ENCODE data around the gene GMEB1. TPM values are rescaled to one million over a fixed set of nuclear protein-coding genes. Genes with fewer than 3 reads are reported as not detected.
A peak's percentile ranks its signal among the peaks of the same experiment; 100 is the strongest.

GMEB1 gene
- total and polyA plus RNA-seq, 2 donors (not counting 1 experiment from before 2014, with no cell fraction given): 7.5 to 21.7 TPM

DNA sequence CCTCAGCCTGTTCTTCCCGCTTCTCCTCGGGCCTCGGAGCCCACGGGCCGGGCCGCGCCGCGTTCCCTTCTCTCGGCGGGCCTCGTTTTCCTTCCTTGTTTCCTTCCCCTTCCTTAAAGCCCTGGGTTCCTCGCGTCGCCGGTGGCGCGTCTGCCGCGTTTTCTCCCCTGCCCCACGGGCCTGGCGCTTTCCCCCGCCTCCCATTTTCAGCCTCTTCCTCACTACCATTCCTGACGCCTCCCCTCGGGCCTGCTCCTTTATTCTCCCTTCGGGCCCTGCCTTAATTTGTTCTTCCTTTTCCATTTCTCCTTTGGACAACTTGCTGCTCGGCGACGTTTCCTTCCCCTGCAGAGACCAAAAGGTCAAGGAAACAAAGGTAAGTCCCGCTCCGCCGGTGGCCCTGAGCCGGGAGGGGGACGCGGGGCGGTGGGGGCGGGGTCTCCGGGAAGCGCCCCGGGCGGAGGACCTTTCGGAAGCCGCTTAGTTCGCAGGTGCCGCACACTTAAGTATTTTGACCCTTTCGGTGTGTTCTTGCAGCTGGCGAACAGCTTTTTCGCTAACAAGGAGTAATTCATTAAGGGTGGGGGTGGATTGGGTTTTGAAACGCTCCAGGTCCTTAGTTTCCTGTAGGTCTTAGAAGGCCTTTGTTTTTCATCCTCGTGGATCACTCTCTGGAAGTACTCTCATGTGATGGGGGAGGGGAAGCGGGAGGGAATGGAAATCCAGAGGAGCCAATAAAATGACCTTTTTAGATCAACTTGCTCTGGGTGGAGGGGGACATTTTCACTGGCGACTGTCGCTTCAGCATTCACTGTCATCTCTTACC is 68.9 kb downstream of the GMEB1 start:
- peak overlapping the region; percentile 75 to 94 for H3K27ac ChIP-seq (ENCODE audit: low read length in 2 of 2)
- peak overlapping the region; percentile 90 for H3K9ac ChIP-seq (ENCODE audit: low read length)
- peaks cover 53% of the 10 kb centered on the region for H3K79me2 ChIP-seq (ENCODE audit: control insufficient read depth, insufficient read depth, low read length)
- H3K4me1 Mint-ChIP-seq: peaks cover 41% of the 10 kb centered on the region
- no peaks in the 10 kb centered on the region for H3K27me3 Mint-ChIP-seq
- no peak for DNase-seq
- ChIA-PET POLR2A (interaction anchor here (0.5 to 2.6 kb wide), 16 partner anchors 37 to 564 kb away, joined by 3 to 54 read pairs (median 6); partner anchors contain the start of genes GMEB1, MED18, RNU11 and SRSF4), CTCF (interaction anchor here (0.7 to 2.8 kb wide), 14 partner anchors 11 to 444 kb away, joined by 3 to 46 read pairs (median 8); partner anchors contain the start of genes GMEB1, RNU11, SRSF4 and TAF12)
- peak overlapping the region; percentile 95 for H3K4me3 Mint-ChIP-seq
- H3K4me1 ChIP-seq (ENCODE audit: control insufficient read depth in 2 of 2, insufficient read depth in 2 of 2, low read length in 2 of 2): peaks cover 16 to 23% of the 10 kb centered on the region in 2 donors
- ATAC-seq (ENCODE audit: low read depth): no peak
- H3K27ac Mint-ChIP-seq: peak overlapping the region; percentile 95
- TF ChIP-seq, protein P1, sequence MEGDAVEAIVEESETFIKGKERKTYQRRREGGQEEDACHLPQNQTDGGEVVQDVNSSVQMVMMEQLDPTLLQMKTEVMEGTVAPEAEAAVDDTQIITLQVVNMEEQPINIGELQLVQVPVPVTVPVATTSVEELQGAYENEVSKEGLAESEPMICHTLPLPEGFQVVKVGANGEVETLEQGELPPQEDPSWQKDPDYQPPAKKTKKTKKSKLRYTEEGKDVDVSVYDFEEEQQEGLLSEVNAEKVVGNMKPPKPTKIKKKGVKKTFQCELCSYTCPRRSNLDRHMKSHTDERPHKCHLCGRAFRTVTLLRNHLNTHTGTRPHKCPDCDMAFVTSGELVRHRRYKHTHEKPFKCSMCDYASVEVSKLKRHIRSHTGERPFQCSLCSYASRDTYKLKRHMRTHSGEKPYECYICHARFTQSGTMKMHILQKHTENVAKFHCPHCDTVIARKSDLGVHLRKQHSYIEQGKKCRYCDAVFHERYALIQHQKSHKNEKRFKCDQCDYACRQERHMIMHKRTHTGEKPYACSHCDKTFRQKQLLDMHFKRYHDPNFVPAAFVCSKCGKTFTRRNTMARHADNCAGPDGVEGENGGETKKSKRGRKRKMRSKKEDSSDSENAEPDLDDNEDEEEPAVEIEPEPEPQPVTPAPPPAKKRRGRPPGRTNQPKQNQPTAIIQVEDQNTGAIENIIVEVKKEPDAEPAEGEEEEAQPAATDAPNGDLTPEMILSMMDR (IDR thresholded peaks at IDR 0.05): no peak
- TF ChIP-seq EZH2 (IDR thresholded peaks at IDR 0.05; ENCODE audit: borderline replicate concordance, insufficient read depth, low read depth, low read length, poor library complexity, severe bottlenecking): no peak
- WGBS (ENCODE audit: insufficient coverage): 0% methylated on average over 49 of the region's 53 CpGs
- H4K20me1 ChIP-seq (ENCODE audit: control insufficient read depth, insufficient read depth, low read length, poor library complexity, severe bottlenecking): peaks cover 47% of the 10 kb centered on the region
- no peaks in the 10 kb centered on the region for H3K27me3 ChIP-seq (replicated peaks in 1 of 4; ENCODE audit: control extremely low read depth in 1 of 4, control insufficient read depth in 3 of 4, insufficient read depth in 4 of 4, low read length in 3 of 4)
- H3K4me3 ChIP-seq (ENCODE audit: control extremely low read depth in 1 of 5, extremely low read depth in 1 of 5, insufficient read depth in 1 of 5, low read depth in 2 of 5, low read length in 4 of 5): peak overlapping the region; percentile 75 to 91 (median 84)
- peak overlapping the region; percentile 71 for H2AFZ ChIP-seq (ENCODE audit: insufficient read depth, low read depth, low read length, poor library complexity, severe bottlenecking)
- no peaks in the 10 kb centered on the region for H3K9me3 ChIP-seq (ENCODE audit: control extremely low read depth in 1 of 3, control insufficient read depth in 2 of 3, insufficient read depth in 1 of 3, low read length in 2 of 3)
- peaks cover 2 to 40% of the 10 kb centered on the region in 2 experiments for H3K36me3 ChIP-seq (replicated peaks in 1 of 2; ENCODE audit: control extremely low read depth in 1 of 2, control insufficient read depth in 1 of 2, extremely low read depth in 1 of 2, insufficient read depth in 2 of 2, low read length in 1 of 2)
- intact Hi-C loops (cut with micrococcal nuclease): loop anchor here (5.0 kb wide), 3 partner anchors 50 to 490 kb away; partner anchors contain the start of gene MED18
- H3K4me2 ChIP-seq (replicated peaks; ENCODE audit: low read depth, low read length, poor library complexity, severe bottlenecking): peak overlapping the region; percentile 79
- no peaks in the 10 kb centered on the region for H3K9me3 Mint-ChIP-seq (ENCODE audit: insufficient read depth)

DNA sequence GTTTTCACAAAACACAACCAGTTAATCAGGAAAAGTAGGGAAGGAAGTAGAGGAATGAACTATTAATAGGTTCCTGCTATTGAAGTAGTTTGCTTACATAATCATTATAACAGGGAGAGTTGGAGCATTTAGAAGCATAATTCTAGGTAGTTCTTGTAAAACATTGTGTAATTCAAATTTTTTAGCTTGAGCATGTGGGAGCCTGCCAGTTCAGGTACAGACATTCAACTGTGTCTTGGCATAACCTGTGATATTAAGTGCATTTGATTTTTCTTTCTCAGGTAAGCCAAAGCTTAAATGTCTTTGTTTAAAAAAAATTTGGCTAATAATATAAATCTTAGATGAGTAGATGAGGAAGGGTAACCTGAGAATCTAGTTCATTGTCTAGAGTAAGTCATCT is 71.5 kb downstream of the GMEB1 start:
- no peak overlapping the region for H3K4me2 ChIP-seq (replicated peaks; ENCODE audit: low read depth, low read length, poor library complexity, severe bottlenecking)

More for the DNA sequence above, 71.5 kb downstream of the GMEB1 start:
- Histone ChIP-seq H3K27ac (ENCODE audit: low read length in 2 of 2) (no peak overlapping the region), H3K4me3 (ENCODE audit: control extremely low read depth in 1 of 5, extremely low read depth in 1 of 5, insufficient read depth in 1 of 5, low read depth in 2 of 5, low read length in 4 of 5) (no peak overlapping the region), H2AFZ (ENCODE audit: insufficient read depth, low read depth, low read length, poor library complexity, severe bottlenecking) (no peak overlapping the region), H3K27me3 (replicated peaks in 1 of 4; ENCODE audit: control extremely low read depth in 1 of 4, control insufficient read depth in 3 of 4, insufficient read depth in 4 of 4, low read length in 3 of 4) (no peaks in the 10 kb centered on the region), H3K79me2 (ENCODE audit: control insufficient read depth, insufficient read depth, low read length) (peaks cover 79% of the 10 kb centered on the region), H4K20me1 (ENCODE audit: control insufficient read depth, insufficient read depth, low read length, poor library complexity, severe bottlenecking) (peaks cover 73% of the 10 kb centered on the region), H3K4me1 (ENCODE audit: control insufficient read depth in 2 of 2, insufficient read depth in 2 of 2, low read length in 2 of 2) (peaks cover 25 to 27% of the 10 kb centered on the region in 2 donors), H3K36me3 (replicated peaks in 1 of 2; ENCODE audit: control extremely low read depth in 1 of 2, control insufficient read depth in 1 of 2, extremely low read depth in 1 of 2, insufficient read depth in 2 of 2, low read length in 1 of 2) (peaks cover 9 to 66% of the 10 kb centered on the region in 2 experiments), H3K9ac (ENCODE audit: low read length) (no peak overlapping the region), H3K9me3 (ENCODE audit: control extremely low read depth in 1 of 3, control insufficient read depth in 2 of 3, insufficient read depth in 1 of 3, low read length in 2 of 3) (no peaks in the 10 kb centered on the region)
- Mint-ChIP-seq H3K4me1 (peaks cover 62% of the 10 kb centered on the region), H3K4me3 (peak overlapping the region; percentile 2), H3K9me3 (ENCODE audit: insufficient read depth) (no peaks in the 10 kb centered on the region), H3K27me3 (no peaks in the 10 kb centered on the region), H3K27ac (no peak overlapping the region)
- intact Hi-C loops (cut with micrococcal nuclease): no loop called here
- ChIA-PET CTCF (interaction anchor here (0.7 kb wide), 1 partner anchor 462 kb away, joined by 3 read pairs; no protein-coding TSS in a partner anchor), POLR2A (no interaction called here)
- TF ChIP-seq, protein P1 (IDR thresholded peaks at IDR 0.05): no peak
- no peak for TF ChIP-seq EZH2 (IDR thresholded peaks at IDR 0.05; ENCODE audit: borderline replicate concordance, insufficient read depth, low read depth, low read length, poor library complexity, severe bottlenecking)
- DNase-seq: no peak
- no peak for ATAC-seq (ENCODE audit: low read depth)

Measured in B cell (primary cell).